ENCODE measurements around the gene SDHAF1.
A peak's percentile ranks its signal among the peaks of the same experiment; 100 is the strongest.

SDHAF1 gene

GRCh38 chr19:36025541-36025940, 30.6 kb downstream of the SDHAF1 start:
- Histone ChIP-seq H3K9me3 (no peaks in the 10 kb centered on the region), H3K36me3 (peaks cover 11% of the 10 kb centered on the region; the same call in 1 of the 2 replicates), H3K4me1 (no peaks in the 10 kb centered on the region), H3K27me3 (no peaks in the 10 kb centered on the region), H3K4me3 (ENCODE audit: low read depth, low read length) (no peak overlapping the region)
- DNase-seq, result no peak
- TF ChIP-seq CTCF (IDR thresholded peaks at IDR 0.05; ENCODE audit: low read depth, low read length), result no peak

- Histone ChIP-seq H3K36me3 (peaks cover 11% of the 10 kb centered on the region; the same call in 1 of the 2 replicates), H3K4me1 (no peaks in the 10 kb centered on the region), H3K9me3 (no peaks in the 10 kb centered on the region), H3K27me3 (no peaks in the 10 kb centered on the region), H3K4me3 (ENCODE audit: low read depth, low read length) (no peak overlapping the region)
- DNase-seq, result no peak
- no peak for TF ChIP-seq CTCF (IDR thresholded peaks at IDR 0.05; ENCODE audit: low read depth, low read length)
Measured at GRCh38 chr19:36026091-36026876, 31.3 kb downstream of the SDHAF1 start.

- Histone ChIP-seq H3K4me3 (ENCODE audit: low read depth, low read length) (no peak overlapping the region), H3K27me3 (no peaks in the 10 kb centered on the region), H3K9me3 (no peaks in the 10 kb centered on the region), H3K36me3 (peaks cover 11% of the 10 kb centered on the region; the same call in 1 of the 2 replicates), H3K4me1 (no peaks in the 10 kb centered on the region)
- DNase-seq, result no peak
- no peak for TF ChIP-seq CTCF (IDR thresholded peaks at IDR 0.05; ENCODE audit: low read depth, low read length)
Measured at GRCh38 chr19:36027696-36028095, 32.7 kb downstream of the SDHAF1 start.

- no peak for TF ChIP-seq CTCF (IDR thresholded peaks at IDR 0.05; ENCODE audit: low read depth, low read length)
- no peaks in the 10 kb centered on the region for H3K9me3 ChIP-seq
- DNase-seq, result no peak
- no peaks in the 10 kb centered on the region for H3K27me3 ChIP-seq
- H3K36me3 ChIP-seq, result peaks cover 8% of the 10 kb centered on the region; the same call in 1 of the 2 replicates
- H3K4me1 ChIP-seq, result peaks cover 3% of the 10 kb centered on the region; the same call in 1 of the 2 replicates
- no peak overlapping the region for H3K4me3 ChIP-seq (ENCODE audit: low read depth, low read length)
Measured at GRCh38 chr19:36028313-36029041, 33.5 kb downstream of the SDHAF1 start.

- H3K4me1 ChIP-seq, result peaks cover 6% of the 10 kb centered on the region; the same call in 1 of the 2 replicates
- no peaks in the 10 kb centered on the region; the same call in 1 of the 2 replicates for H3K36me3 ChIP-seq
- TF ChIP-seq CTCF (IDR thresholded peaks at IDR 0.05; ENCODE audit: low read depth, low read length), result peak; percentile 21; the same call in 1 of the 2 replicates
- H3K4me3 ChIP-seq (ENCODE audit: low read depth, low read length), result no peak overlapping the region
- no peaks in the 10 kb centered on the region for H3K27me3 ChIP-seq
- H3K9me3 ChIP-seq, result no peaks in the 10 kb centered on the region
- no peak for DNase-seq
Measured at GRCh38 chr19:36030264-36031148, 35.5 kb downstream of the SDHAF1 start.
